Ishikawa (cell line): Measurements from ENCODE around the gene PTPN5.

Source experiments
- EP300 ChIP-seq: IDR thresholded peaks from 2 replicates; pipeline ENCODE4 v1.6.1; 2012; ENCODE audit warnings: borderline replicate concordance
- TAF1 ChIP-seq: IDR thresholded peaks from 2 replicates; pipeline ENCODE4 v1.6.1; 2012; ENCODE audit warnings: low read depth, mild to moderate bottlenecking
- TF ChIP-seq, protein P1 (sequence below): IDR thresholded peaks from 2 replicates; pipeline ENCODE4 v1.6.1; 2012

DNA sequence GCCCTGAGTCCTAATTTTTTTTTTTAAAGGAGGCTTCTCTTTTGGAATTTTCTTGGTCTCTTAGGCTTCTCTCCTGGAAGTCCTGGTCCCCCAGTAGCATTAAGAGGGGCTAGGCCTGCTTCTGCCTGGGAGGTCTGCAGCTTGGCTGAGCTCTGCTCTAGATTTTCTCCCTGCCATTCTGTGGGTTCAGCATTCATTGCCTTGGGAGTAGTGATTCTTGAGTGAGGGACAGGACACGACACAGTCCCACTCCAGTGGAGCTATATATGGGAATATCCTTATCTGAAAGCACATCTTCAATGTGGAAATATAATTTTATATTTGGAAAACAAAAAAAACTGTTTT is 69.3 kb downstream of the PTPN5 start:
- TF ChIP-seq, protein P1, sequence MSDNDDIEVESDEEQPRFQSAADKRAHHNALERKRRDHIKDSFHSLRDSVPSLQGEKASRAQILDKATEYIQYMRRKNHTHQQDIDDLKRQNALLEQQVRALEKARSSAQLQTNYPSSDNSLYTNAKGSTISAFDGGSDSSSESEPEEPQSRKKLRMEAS, result no peak
- TF ChIP-seq EP300 (no peak), TAF1 (no peak)
